ENCODE measurements around the gene LYG2. TPM values are rescaled to one million over a fixed set of nuclear protein-coding genes. Genes with fewer than 3 reads are reported as not detected.
A peak's percentile ranks its signal among the peaks of the same experiment; 100 is the strongest.

The LYG2 gene
- total and polyA plus RNA-seq, 4 donors: not detected

GRCh38 chr2:99275882-99276281 lies 20.4 kb upstream of the LYG2 start:
- Histone ChIP-seq H3K36me3 (ENCODE audit: control insufficient read depth in 4 of 4, insufficient read depth in 4 of 4, low read length in 4 of 4) (no peaks in the 10 kb centered on the region), H3K27me3 (ENCODE audit: control insufficient read depth in 3 of 3, insufficient read depth in 3 of 3, low read length in 2 of 3) (no peaks in the 10 kb centered on the region), H3K27ac (ENCODE audit: low read depth in 1 of 2, low read length in 1 of 2) (no peak overlapping the region), H3K4me1 (ENCODE audit: control insufficient read depth in 5 of 5, insufficient read depth in 5 of 5, low read length in 5 of 5) (no peaks in the 10 kb centered on the region), H3K9ac (ENCODE audit: insufficient read depth in 1 of 2, low read length in 2 of 2) (no peak overlapping the region), H3K4me3 (no peak overlapping the region), H3K9me3 (ENCODE audit: control insufficient read depth in 4 of 4, insufficient read depth in 3 of 4, low read length in 3 of 4) (peaks cover 0 to 5% (median under 1%) of the 10 kb centered on the region in 4 donors)
- no peak for TF ChIP-seq CTCF (IDR thresholded peaks at IDR 0.05; ENCODE audit: control extremely low read depth, extremely low read depth)
- 56 to 64% methylated on average over 7 of the region's 7 CpGs for WGBS, 2 donors
- ATAC-seq (ENCODE audit: insufficient read depth, low FRiP score) (no peak), DNase-seq (peak in 1 of 3 donors; percentile 7)

GRCh38 chr2:99261242-99261641 lies 5.8 kb upstream of the LYG2 start:
- H3K27ac ChIP-seq (ENCODE audit: low read depth in 1 of 2, low read length in 1 of 2): no peak overlapping the region

GRCh38 chr2:99260184-99260583 lies 4.7 kb upstream of the LYG2 start:
- no peaks in the 10 kb centered on the region for H3K36me3 ChIP-seq (ENCODE audit: control insufficient read depth in 4 of 4, insufficient read depth in 4 of 4, low read length in 4 of 4)
- no peak overlapping the region for H3K27ac ChIP-seq (ENCODE audit: low read depth in 1 of 2, low read length in 1 of 2)
- no peak overlapping the region for H3K9ac ChIP-seq (ENCODE audit: insufficient read depth in 1 of 2, low read length in 2 of 2)
- DNase-seq (no peak), ATAC-seq (ENCODE audit: insufficient read depth, low FRiP score) (no peak)
- no peaks in the 10 kb centered on the region for H3K4me1 ChIP-seq (ENCODE audit: control insufficient read depth in 5 of 5, insufficient read depth in 5 of 5, low read length in 5 of 5)
- no peak for TF ChIP-seq CTCF (IDR thresholded peaks at IDR 0.05; ENCODE audit: control extremely low read depth, extremely low read depth)
- 95 to 98% methylated on average over 2 of the region's 2 CpGs for WGBS, 2 donors
- H3K9me3 ChIP-seq (ENCODE audit: control insufficient read depth in 4 of 4, insufficient read depth in 3 of 4, low read length in 3 of 4): no peaks in the 10 kb centered on the region
- H3K27me3 ChIP-seq (ENCODE audit: control insufficient read depth in 3 of 3, insufficient read depth in 3 of 3, low read length in 2 of 3): no peaks in the 10 kb centered on the region
- no peak overlapping the region for H3K4me3 ChIP-seq

More at GRCh38 chr2:99261242-99261641, 5.8 kb upstream of the LYG2 start:
- WGBS, 2 donors: 79 to 84% methylated on average over 4 of the region's 4 CpGs
- Histone ChIP-seq H3K27me3 (ENCODE audit: control insufficient read depth in 3 of 3, insufficient read depth in 3 of 3, low read length in 2 of 3) (no peaks in the 10 kb centered on the region), H3K4me1 (ENCODE audit: control insufficient read depth in 5 of 5, insufficient read depth in 5 of 5, low read length in 5 of 5) (no peaks in the 10 kb centered on the region), H3K4me3 (no peak overlapping the region), H3K9ac (ENCODE audit: insufficient read depth in 1 of 2, low read length in 2 of 2) (no peak overlapping the region), H3K36me3 (ENCODE audit: control insufficient read depth in 4 of 4, insufficient read depth in 4 of 4, low read length in 4 of 4) (no peaks in the 10 kb centered on the region), H3K9me3 (ENCODE audit: control insufficient read depth in 4 of 4, insufficient read depth in 3 of 4, low read length in 3 of 4) (no peaks in the 10 kb centered on the region)
- TF ChIP-seq CTCF (IDR thresholded peaks at IDR 0.05; ENCODE audit: control extremely low read depth, extremely low read depth): no peak
- DNase-seq: no peak
- no peak for ATAC-seq (ENCODE audit: insufficient read depth, low FRiP score)

GRCh38 chr2:99259465-99259864 lies 4.0 kb upstream of the LYG2 start:
- ATAC-seq (ENCODE audit: insufficient read depth, low FRiP score) (no peak), DNase-seq (no peak)
- Histone ChIP-seq H3K9me3 (ENCODE audit: control insufficient read depth in 4 of 4, insufficient read depth in 3 of 4, low read length in 3 of 4) (no peaks in the 10 kb centered on the region), H3K27me3 (ENCODE audit: control insufficient read depth in 3 of 3, insufficient read depth in 3 of 3, low read length in 2 of 3) (no peaks in the 10 kb centered on the region), H3K27ac (ENCODE audit: low read depth in 1 of 2, low read length in 1 of 2) (no peak overlapping the region), H3K36me3 (ENCODE audit: control insufficient read depth in 4 of 4, insufficient read depth in 4 of 4, low read length in 4 of 4) (no peaks in the 10 kb centered on the region), H3K4me1 (ENCODE audit: control insufficient read depth in 5 of 5, insufficient read depth in 5 of 5, low read length in 5 of 5) (no peaks in the 10 kb centered on the region), H3K9ac (ENCODE audit: insufficient read depth in 1 of 2, low read length in 2 of 2) (no peak overlapping the region), H3K4me3 (no peak overlapping the region)
- TF ChIP-seq CTCF (IDR thresholded peaks at IDR 0.05; ENCODE audit: control extremely low read depth, extremely low read depth): no peak
- WGBS, 2 donors: 77 to 79% methylated on average over 4 of the region's 4 CpGs

Measured in lung (tissue), 12 donors.